GM18873 (cell line): ENCODE results near the gene HKDC1.
A peak's percentile ranks its signal among the peaks of the same experiment; 100 is the strongest.

Experiments
- ATAC-seq: cut with Tn5 transposase; IDR thresholded peaks from one replicate; pipeline ENCODE4 v1.9.1; 2021; ENCODE audit warnings: mild to moderate bottlenecking, moderate library complexity, moderate number of reproducible peaks; ENCODE audit not compliant: unreplicated experiment, low FRiP score

The HKDC1 gene

GRCh38 chr10:69214666-69215131 is 5.4 kb upstream of the HKDC1 start:
- ATAC-seq, result no peak

DNA sequence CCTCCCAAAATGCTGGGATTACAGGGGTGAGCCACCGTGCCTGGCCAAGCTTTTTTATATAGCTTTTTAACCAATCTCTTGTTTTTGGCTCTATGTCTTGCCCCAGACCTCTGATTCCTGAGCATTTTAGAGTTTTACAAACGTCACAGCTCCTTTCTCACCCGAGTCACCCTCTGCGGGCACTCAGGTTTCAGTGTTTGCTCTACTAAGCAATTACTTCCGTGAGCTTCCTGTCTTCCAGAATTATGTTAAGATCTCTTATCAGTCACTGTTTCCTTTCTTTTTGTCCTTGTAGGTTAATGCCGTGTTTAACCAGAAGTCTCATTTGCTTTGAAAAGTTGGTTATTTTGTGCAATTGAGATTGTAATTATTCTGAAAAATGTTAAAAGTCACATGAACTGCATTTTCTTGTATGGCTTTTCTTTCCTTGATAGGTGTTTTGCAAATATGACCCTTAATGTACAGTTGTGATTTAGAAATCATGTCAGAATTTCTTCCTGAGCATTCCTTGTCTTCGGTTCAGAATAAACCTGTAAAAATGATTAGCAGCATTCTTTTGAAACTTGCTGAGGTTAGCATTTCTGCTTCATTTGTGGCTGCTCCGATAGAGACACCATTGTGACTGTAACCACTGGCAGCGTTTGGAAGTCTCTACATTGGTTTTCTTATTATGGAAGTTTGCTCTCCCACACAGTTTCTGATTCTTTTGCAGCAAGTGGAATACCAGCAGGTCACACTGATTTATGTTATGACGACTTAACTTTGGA is 4.5 kb upstream of the HKDC1 start:
- no peak for ATAC-seq

- no peak for ATAC-seq
Measured at GRCh38 chr10:69216577-69217118, 3.5 kb upstream of the HKDC1 start.

GRCh38 chr10:69217119-69217754 is 2.9 kb upstream of the HKDC1 start:
- ATAC-seq, result no peak

- no peak for ATAC-seq
Measured at GRCh38 chr10:69218831-69219230, 1.3 kb upstream of the HKDC1 start.

DNA sequence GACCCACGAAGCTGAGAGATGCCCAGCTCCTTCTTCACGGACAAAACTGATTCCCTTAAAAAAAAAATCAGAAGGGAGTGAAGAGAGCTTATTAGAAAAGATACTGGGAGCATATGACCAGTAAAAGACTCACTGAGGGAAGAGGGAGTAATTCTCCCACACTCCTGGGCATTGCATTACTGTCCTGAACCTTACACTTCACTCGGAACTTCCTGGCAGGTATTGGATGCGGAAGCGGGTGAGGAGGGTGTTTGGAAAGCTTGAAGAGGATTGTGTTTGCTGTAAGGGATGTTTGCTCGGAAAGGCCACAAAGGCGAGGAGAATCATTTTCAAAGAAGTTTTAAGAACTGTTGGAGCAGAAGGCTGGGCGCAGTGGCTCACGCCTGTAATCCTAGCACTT is 375 bp downstream of the HKDC1 start:
- ATAC-seq, result no peak

DNA sequence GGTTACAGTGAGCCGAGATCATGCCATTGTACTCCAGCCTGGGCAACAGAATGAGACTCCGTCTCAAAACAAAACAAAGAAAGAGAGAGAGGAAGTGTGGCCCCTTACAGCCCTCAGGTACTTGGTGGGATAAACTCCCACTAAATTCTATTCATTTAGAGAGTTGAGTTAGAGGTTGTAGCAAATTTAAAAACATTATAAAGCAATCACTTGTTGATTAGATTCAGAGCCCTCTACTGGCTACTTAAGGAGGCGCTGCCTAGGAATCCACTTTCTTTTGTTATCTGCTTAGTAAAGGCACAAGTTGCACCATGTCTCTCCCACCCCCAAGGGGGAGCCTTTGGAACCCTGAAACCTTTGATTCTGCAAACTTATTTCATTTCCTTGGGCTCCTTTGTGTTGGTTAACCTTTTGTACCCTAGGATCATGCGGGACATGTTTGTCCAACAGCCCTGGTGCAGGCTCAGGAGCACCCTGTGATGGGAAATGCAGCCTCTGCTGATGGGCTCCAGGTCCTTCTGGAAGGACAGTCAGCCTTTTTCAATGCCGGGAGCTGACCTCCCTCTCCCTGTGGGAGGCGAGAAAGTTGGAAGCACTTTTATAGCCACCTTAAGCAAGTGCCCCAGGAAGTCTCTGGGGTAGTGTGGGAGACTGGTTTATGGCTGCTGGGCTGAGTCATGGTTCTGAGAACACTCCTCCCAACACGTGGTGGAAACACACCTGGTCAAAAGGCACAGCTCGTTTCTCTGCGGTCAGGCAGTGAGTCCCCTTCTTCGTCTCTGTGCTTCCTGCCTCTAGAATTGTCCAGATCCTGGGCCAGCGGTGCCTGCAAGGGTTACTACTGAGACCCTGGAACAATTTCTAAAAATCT is 2.3 kb downstream of the HKDC1 start:
- peak; percentile 92 for ATAC-seq

DNA sequence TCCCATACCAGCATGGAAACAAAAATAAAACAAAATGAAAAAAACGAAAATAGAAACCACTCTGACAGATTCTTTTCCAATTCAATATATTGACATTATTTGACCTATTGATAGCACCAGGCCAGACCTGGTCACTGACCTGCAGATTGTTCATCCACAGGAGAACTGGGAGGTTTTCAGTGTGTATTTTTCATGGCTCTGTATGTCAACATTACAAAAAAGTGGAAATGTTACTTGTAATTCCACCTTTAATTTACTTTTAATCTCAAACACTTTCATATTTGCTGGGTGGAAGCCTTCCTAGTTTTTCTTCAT is 2.9 kb downstream of the HKDC1 start:
- ATAC-seq, result peak; percentile 13

GRCh38 chr10:69224862-69225657 is 4.9 kb downstream of the HKDC1 start:
- ATAC-seq, result no peak

DNA sequence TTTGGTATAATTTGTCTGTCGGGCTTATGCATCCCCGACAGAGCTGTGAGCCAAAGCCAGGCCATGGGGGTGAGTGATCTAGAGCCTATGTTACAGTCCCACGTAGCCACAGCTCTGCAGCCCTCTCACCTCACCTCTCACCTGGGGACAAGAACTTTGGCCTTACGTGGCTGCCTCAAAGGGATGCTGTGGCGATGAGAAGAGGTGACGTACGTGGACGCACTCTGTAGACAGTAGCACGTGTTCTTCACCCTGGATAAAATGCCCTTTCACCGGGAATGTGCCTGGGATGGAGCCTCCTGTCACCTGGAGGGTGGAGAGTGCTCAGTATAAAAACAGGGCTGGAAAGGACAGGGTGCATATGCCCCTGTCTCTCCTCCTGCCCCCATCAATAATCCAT is 5.5 kb downstream of the HKDC1 start:
- ATAC-seq, result no peak

DNA sequence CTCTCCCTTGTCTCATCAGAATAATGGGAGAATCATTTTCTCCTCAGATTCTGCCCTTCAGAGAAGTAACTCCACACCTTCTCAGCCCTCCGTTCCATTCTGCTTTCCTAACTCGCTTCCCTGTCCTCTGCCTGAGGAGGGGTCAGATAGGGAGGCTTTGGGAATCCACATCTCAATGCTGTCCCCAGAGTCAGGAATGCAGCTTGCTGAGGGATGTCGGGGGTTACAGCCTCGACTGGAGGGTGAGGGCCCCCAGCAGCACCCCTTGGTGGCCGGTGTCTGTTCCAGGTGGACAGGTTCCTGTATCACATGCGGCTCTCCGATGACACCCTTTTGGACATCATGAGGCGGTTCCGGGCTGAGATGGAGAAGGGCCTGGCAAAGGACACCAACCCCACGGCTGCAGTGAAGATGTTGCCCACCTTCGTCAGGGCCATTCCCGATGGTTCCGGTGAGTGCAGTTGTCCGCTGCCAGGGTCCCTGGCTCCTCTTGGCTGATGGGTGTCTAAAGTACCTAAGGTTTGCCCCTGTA is 6.9 kb downstream of the HKDC1 start:
- ATAC-seq, result no peak

- ATAC-seq, result no peak
Measured at GRCh38 chr10:69228151-69228550, 8.0 kb downstream of the HKDC1 start.

DNA sequence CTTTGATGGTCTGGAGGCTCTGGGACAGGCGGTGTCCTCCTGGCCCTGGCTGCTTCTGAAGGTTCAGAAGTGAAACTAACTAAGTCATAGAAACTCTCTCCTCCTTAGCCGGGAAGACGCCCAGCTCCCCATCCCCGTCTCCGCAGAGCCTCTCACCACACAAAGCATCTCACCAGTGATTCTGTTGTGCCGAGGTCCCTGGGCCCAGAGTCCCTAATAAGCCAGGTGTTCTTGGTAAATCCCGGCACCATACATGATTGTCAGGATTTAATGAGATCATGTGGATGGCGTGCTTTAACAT is 9.4 kb downstream of the HKDC1 start:
- no peak for ATAC-seq

GRCh38 chr10:69230128-69230527 is 10.0 kb downstream of the HKDC1 start:
- ATAC-seq, result no peak

GRCh38 chr10:69232252-69232651 is 12.1 kb downstream of the HKDC1 start:
- ATAC-seq, result no peak

DNA sequence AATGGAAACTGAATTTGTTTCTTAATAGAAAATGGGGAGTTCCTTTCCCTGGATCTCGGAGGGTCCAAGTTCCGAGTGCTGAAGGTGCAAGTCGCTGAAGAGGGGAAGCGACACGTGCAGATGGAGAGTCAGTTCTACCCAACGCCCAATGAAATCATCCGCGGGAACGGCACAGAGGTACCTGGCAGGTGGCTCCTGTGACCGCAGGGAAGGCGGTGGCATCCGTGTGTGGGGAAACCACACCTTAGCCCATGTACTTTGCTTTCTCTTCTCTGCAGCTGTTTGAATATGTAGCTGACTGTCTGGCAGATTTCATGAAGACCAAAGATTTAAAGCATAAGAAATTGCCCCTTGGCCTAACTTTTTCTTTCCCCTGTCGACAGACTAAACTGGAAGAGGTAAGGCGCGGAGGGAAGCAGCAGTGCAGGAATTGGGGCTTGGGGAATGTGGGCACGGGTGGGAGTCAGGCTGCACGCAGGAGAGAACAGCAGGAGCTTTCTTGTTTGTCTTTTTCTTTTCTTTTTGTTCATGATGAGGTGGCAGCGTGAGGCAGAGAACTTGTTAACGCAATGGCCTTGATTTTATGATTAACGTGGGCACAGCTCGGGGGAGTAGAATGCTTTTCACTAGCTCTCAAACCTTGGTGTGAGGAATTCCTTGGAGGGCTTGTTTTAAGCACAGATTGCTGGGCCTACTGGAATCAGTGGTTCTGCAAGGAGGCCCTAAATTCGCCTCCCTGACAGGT is 12.8 kb downstream of the HKDC1 start:
- no peak for ATAC-seq

- no peak for ATAC-seq
Measured at GRCh38 chr10:69234447-69234846, 14.3 kb downstream of the HKDC1 start.

GRCh38 chr10:69237528-69238159 is 17.5 kb downstream of the HKDC1 start:
- peak; percentile 83 for ATAC-seq

DNA sequence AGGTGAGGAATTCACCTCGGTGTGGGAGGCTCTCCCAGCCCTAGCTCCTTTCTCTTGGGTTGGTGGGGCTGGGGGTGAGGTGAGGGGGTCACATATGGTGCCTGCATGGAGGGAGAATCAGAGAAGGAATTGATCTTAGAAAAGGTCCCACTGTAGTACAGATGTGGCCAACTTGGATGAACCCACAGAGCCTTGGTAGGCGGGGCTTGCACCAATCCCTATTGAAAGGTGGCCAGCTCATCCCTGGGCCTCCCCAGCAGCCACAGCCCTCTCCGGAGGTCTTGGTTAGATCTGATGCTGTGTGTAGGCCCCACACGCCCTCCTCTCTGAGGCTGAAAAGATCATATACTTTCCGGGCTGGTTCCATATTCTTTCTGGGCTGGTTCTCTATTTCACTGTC is 19.0 kb downstream of the HKDC1 start:
- no peak for ATAC-seq
